Body of pancreas (tissue), 4 donors: ENCODE measurements around the gene PNLIPRP1. TPM values are rescaled to one million over a fixed set of nuclear protein-coding genes. Genes with fewer than 3 reads are reported as not detected.

Experiments
- ATAC-seq: fragments of 150-250 bp; one replicate; pipeline ENCODE4 v1.9.1; 2016
- DNase-seq, 4 donors: peaks; one replicate each; pipeline ENCODE4 v3.0.0-alpha.2; 2019
- H3K27ac ChIP-seq, 4 donors: fragments of 200-600 bp; sonication (generic); 1 replicate in 3 of 4; 2 replicates in 1 of 4; pipeline versions ENCODE4 v1.5.1 to v1.6.1; 2016 to 2019; ENCODE audit warnings: mild to moderate bottlenecking in 1 of 4, mixed read lengths in 1 of 4, moderate library complexity in 1 of 4
- H3K27me3 ChIP-seq, 2 donors: fragments of 200-600 bp; sonication (generic); one replicate each; pipeline ENCODE4 v1.6.0; 2016; ENCODE audit warnings: mild to moderate bottlenecking in 1 of 2
- H3K36me3 ChIP-seq, 2 donors: fragments of 200-600 bp; sonication (generic); replicated peaks in 1 of 2; 2 replicates each; pipeline ENCODE4 v1.5.1; 2016; ENCODE audit warnings: low read depth in 2 of 2; ENCODE audit not compliant: insufficient read depth in 1 of 2
- H3K4me1 ChIP-seq: fragments of 200-600 bp; sonication (generic); one replicate; pipeline ENCODE4 v1.6.0; 2016
- H3K4me3 ChIP-seq, 2 donors: fragments of 200-600 bp; sonication (generic); 1 replicate in 1 of 2; 2 replicates in 1 of 2; pipeline ENCODE4 v1.5.1; 2016 to 2019
- H3K9me3 ChIP-seq, 3 donors: fragments of 200-600 bp; sonication (generic); 1 replicate in 2 of 3; 2 replicates in 1 of 3; pipeline ENCODE4 v1.5.1; 2016
- CTCF ChIP-seq, 7 experiments: fragments of 450-650 bp in 4 of 7; fragments of 200-600 bp in 3 of 7; sonication (generic) in 3 of 7; IDR thresholded peaks; one replicate each; pipeline ENCODE4 v1.5.1; 2016 to 2019; ENCODE audit warnings: antibody characterized with exemption in 7 of 7
- POLR2A ChIP-seq, 3 donors: fragments of 450-650 bp; IDR thresholded peaks; one replicate each; pipeline ENCODE4 v1.6.1; 2016; ENCODE audit warnings: antibody characterized with exemption in 3 of 3, mild to moderate bottlenecking in 2 of 3
- WGBS, 2 donors: methylation state at CpG; one replicate each; pipeline ENCODE4 v1.1.5; 2017; 5-methylcytosine and 5-hydroxymethylcytosine counted together
- intact Hi-C: fragments of 100-400 bp; cut with DNase I; formaldehyde crosslinking; loops from one replicate; pipeline ENCODE4 v1.15.1; 2023
- total RNA-seq, 2 donors: library from RNA; depleted of rRNA; stranded (reverse); fragments of >200 nt; gene quantifications; one replicate each; pipeline ENCODE4 v1.1.0, GENCODE V29; 2016

The PNLIPRP1 gene
- total RNA-seq, 2 donors from 2014 or later: 3,318 to 4,534 TPM

DNA sequence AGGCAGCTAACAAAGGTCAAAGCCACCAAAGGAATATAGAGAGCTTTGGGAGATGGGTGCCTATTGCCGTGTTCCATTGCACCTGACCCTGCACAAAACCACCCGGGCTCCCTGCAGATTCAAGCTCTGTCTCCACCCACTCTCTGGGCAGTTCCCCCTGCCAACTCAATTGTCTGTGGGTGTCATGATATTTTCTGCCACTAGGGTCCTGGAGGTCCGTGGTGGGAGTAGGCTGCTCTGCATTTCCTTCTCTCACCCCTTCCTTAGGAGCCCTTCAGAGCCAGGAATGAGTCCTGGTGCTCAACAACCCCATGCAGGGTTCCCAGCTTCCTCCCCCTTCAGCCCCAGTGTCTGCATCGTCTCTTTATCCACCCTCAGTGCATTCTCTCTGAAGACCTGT, 64.1 kb downstream of the PNLIPRP1 start:
- TF ChIP-seq CTCF (IDR thresholded peaks at IDR 0.05) (peak in 6 of 7 experiments; percentile 7 to 51 (median 46)), POLR2A (IDR thresholded peaks at IDR 0.05) (no peak)

GRCh38 chr10:116655568-116655967, 64.8 kb downstream of the PNLIPRP1 start:
- TF ChIP-seq POLR2A (IDR thresholded peaks at IDR 0.05): peak in 1 of 3 donors; percentile 15
- no peak for TF ChIP-seq CTCF (IDR thresholded peaks at IDR 0.05)
- Histone ChIP-seq H3K36me3 (peaks cover 2 to 3% of the 10 kb centered on the region in 2 donors), H3K27ac (peak overlapping the region in 1 of 4 donors; percentile 4), H3K4me3 (no peak overlapping the region), H3K27me3 (no peaks in the 10 kb centered on the region), H3K9me3 (no peaks in the 10 kb centered on the region), H3K4me1 (peaks cover 37% of the 10 kb centered on the region)
- ATAC-seq (no peak), DNase-seq (no peak)
- WGBS, 2 donors: 41 to 43% methylated on average over 2 of the region's 2 CpGs
- intact Hi-C loops: no loop called here

More for the DNA sequence above, 64.1 kb downstream of the PNLIPRP1 start:
- Histone ChIP-seq H3K27ac (peak overlapping the region in 2 of 4 donors; percentile 20 to 58), H3K27me3 (no peaks in the 10 kb centered on the region), H3K36me3 (peaks cover 2 to 3% of the 10 kb centered on the region in 2 donors), H3K4me3 (no peak overlapping the region), H3K4me1 (peaks cover 40% of the 10 kb centered on the region), H3K9me3 (no peaks in the 10 kb centered on the region)
- WGBS, 2 donors: 18 to 26% methylated on average over 2 to 4 of the region's 4 CpGs
- peak in 1 of 4 donors; percentile 28 for DNase-seq
- intact Hi-C loops: no loop called here
- peak; percentile 3 for ATAC-seq

- Histone ChIP-seq H3K4me1 (peaks cover 34% of the 10 kb centered on the region), H3K36me3 (peaks cover 2 to 3% of the 10 kb centered on the region in 2 donors), H3K9me3 (no peaks in the 10 kb centered on the region), H3K27me3 (no peaks in the 10 kb centered on the region), H3K4me3 (no peak overlapping the region), H3K27ac (peak overlapping the region in 1 of 4 donors; percentile 4)
- intact Hi-C loops: no loop called here
- WGBS, 2 donors: 38 to 48% methylated on average over 4 of the region's 4 CpGs
- ATAC-seq (no peak), DNase-seq (no peak)
- no peak for TF ChIP-seq CTCF (IDR thresholded peaks at IDR 0.05)
- TF ChIP-seq POLR2A (IDR thresholded peaks at IDR 0.05): no peak
Observed at GRCh38 chr10:116656044-116656443, 65.3 kb downstream of the PNLIPRP1 start.

DNA sequence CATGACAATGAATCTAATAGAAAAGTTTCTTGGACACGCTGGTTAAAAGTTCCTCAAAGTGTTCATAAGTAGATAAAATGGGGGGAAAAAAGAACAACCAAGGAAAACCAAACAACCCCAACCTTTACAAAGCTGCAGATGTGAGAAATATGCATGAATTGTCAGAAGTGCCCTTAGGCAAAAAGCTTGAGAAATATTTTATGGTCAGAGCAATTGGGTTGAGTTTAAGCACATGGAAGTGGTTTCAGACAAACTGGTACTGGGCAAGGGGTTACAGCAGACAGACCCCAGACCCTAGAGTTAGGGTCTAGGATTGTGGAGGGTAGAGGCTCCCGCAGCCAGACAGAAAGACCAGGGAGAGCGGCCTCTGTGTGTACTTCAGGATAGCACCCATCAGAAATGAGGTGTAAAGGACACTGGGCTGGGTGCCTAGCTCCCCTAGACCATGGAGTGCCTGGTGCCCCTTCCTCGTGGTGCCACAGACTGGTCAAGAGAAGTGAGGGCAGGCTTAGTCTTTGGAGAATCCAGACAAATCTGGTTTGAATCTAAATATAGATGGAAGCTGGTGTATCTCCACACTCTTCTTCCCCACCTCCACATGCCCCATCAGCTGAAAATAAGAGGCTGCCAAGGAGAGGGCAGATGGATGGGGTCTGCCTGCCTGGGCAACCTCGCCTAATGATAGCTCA, 67.2 kb downstream of the PNLIPRP1 start:
- no peak overlapping the region for H3K4me3 ChIP-seq
- WGBS, 2 donors: 35 to 41% methylated on average over 5 of the region's 5 CpGs
- no peaks in the 10 kb centered on the region for H3K9me3 ChIP-seq
- peak; percentile 38 for ATAC-seq
- H3K27me3 ChIP-seq: no peaks in the 10 kb centered on the region
- H3K36me3 ChIP-seq: peaks cover 2 to 3% of the 10 kb centered on the region in 2 donors
- peak overlapping the region; percentile 38 to 81 (median 62) for H3K27ac ChIP-seq
- intact Hi-C loops: no loop called here
- H3K4me1 ChIP-seq: peaks cover 32% of the 10 kb centered on the region
- peak; percentile 65 to 74 (median 72) for DNase-seq
- TF ChIP-seq CTCF (IDR thresholded peaks at IDR 0.05) (no peak), POLR2A (IDR thresholded peaks at IDR 0.05) (peak; percentile 34 to 56 (median 47))

Other genes with a start within 250 kb of the PNLIPRP1 start
- gene PNLIPRP3, start 163.1 kb upstream of the PNLIPRP1 start, total RNA-seq: not detected
- gene PNLIP, start 45.0 kb upstream of the PNLIPRP1 start, total RNA-seq: over 10,000 TPM in 1 of 2 donors, 1,000 to 10,000 TPM in 1; 8,888 to 12,294 TPM
- gene PNLIPRP2, start 30.0 kb downstream of the PNLIPRP1 start, total RNA-seq: 1,000 to 10,000 TPM in 1 of 2 donors, 100 to 1,000 TPM in 1; 455 to 2,069 TPM
- gene HSPA12A, start 151.6 kb downstream of the PNLIPRP1 start, total RNA-seq: 10 to 100 TPM in 1 of 2 donors, 1 to 10 TPM in 1; 8.3 to 22.7 TPM